Measurements from ENCODE around the gene FATE1. TPM values are rescaled to one million over a fixed set of nuclear protein-coding genes. Genes with fewer than 3 reads are reported as not detected.
"Not testable (repeated sequence)": the region's sequence is repeated elsewhere in the genome, so short reads cannot be mapped to it uniquely, and the experiment has no call there.

Gene FATE1, protein sequence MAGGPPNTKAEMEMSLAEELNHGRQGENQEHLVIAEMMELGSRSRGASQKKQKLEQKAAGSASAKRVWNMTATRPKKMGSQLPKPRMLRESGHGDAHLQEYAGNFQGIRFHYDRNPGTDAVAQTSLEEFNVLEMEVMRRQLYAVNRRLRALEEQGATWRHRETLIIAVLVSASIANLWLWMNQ
- not detected in 2 replicates for total RNA-seq

- no peaks in the 10 kb centered on the region for H3K36me3 Mint-ChIP-seq (ENCODE audit: low read depth)
- no peak within 1 kb of the TSS for H3K27ac Mint-ChIP-seq
- no peaks in the 10 kb centered on the region for H3K9me3 Mint-ChIP-seq
- no peaks in the 10 kb centered on the region for H3K4me1 Mint-ChIP-seq
- H3K4me3 Mint-ChIP-seq = no peak within 1 kb of the TSS
- DNase-seq = no peak
- H3K27me3 Mint-ChIP-seq = no peaks in the 10 kb centered on the region
- intact Hi-C loops (cut with micrococcal nuclease) = no loop called here
These were observed at the start of gene FATE1 for GRCh38 chrX:151715752-151716151. Gene FATE1 (plus strand): TSS chrX:151716035. CDS start chrX:151716120, 85 bp downstream.

DNA sequence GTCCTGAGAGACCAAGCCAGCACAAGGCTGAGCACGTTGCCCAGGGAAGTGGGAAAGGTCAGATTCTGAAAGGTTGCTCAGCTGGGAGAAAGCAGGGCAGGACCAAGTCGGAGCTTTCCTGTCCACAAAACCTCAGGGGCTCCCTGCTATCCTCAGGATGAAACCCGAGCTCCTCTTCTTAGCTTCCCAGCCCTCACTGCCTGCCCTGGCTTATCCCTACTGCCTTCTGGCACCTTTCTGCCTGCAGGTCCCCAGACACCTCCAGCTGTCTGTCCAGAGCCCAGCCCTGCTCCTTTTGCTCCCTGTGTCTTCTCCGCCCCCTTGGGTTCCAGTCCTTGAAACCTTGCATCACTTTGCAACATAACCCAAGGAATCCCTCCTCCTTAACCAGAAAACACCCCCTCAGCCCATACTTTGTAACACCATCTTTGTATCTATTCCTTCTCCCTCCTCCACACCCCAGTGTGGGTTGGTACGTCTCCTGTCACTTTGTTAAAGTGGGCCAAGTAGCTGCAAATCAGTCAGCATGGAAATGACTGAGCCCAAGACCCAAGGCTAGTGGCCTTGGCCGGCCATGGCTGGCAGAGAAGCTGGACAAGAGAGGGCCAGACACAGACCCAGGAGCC lies 40.6 kb upstream of the FATE1 start:
- Mint-ChIP-seq H3K9me3 (no peaks in the 10 kb centered on the region), H3K27ac (no peak overlapping the region), H3K4me1 (no peaks in the 10 kb centered on the region), H3K4me3 (no peak overlapping the region), H3K27me3 (no peaks in the 10 kb centered on the region), H3K36me3 (ENCODE audit: low read depth) (no peaks in the 10 kb centered on the region)
- intact Hi-C loops (cut with micrococcal nuclease) = no loop called here
- no peak for DNase-seq

GRCh38 chrX:151676196-151676595 lies 39.6 kb upstream of the FATE1 start:
- no peaks in the 10 kb centered on the region for H3K36me3 Mint-ChIP-seq (ENCODE audit: low read depth)
- DNase-seq = no peak
- H3K4me3 Mint-ChIP-seq = no peak overlapping the region
- no peaks in the 10 kb centered on the region for H3K27me3 Mint-ChIP-seq
- H3K27ac Mint-ChIP-seq = no peak overlapping the region
- H3K9me3 Mint-ChIP-seq = no peaks in the 10 kb centered on the region
- no peaks in the 10 kb centered on the region for H3K4me1 Mint-ChIP-seq
- intact Hi-C loops (cut with micrococcal nuclease) = no loop called here

DNA sequence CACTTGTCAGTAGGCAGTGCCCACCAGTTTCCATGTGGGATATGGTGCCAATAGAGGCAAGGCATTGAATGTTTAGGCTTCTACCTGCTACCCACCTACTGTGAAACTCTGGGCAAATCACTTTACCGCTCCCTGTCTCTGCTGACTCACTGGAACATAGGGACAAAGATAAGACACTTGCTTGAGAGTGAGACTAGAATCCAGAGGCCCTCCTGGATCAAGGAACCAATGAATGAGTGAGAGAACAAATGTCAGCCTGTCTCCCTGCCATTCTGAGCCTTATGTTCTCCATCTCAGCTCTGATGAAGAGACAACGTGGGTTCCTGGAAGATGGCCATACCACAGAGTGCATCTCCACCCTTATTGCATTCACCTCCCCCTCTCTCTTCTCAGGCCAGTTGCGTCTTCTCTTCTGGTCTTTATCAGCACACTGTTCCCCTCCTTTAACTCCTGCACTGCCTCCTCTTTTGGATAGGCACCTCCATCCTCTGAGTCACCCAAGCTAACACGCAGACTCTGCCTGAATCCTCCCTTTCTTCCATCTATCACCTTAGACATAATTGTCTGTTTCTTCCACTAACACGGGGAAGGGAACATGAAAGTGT lies 35.9 kb upstream of the FATE1 start:
- H3K9me3 Mint-ChIP-seq = no peaks in the 10 kb centered on the region
- H3K36me3 Mint-ChIP-seq (ENCODE audit: low read depth) = no peaks in the 10 kb centered on the region
- H3K4me1 Mint-ChIP-seq = peaks cover 6% of the 10 kb centered on the region
- intact Hi-C loops (cut with micrococcal nuclease) = loop anchor here (5.0 to 10.0 kb wide), 2 partner anchors 175 to 908 kb away; no protein-coding TSS in a partner anchor
- no peak overlapping the region for H3K4me3 Mint-ChIP-seq
- no peak overlapping the region for H3K27ac Mint-ChIP-seq
- peaks cover 10% of the 10 kb centered on the region for H3K27me3 Mint-ChIP-seq
- no peak for DNase-seq

- peak; percentile 83 for DNase-seq
- Mint-ChIP-seq H3K36me3 (ENCODE audit: low read depth) (no peaks in the 10 kb centered on the region), H3K27ac (no peak overlapping the region), H3K27me3 (peaks cover 10% of the 10 kb centered on the region), H3K9me3 (no peaks in the 10 kb centered on the region), H3K4me1 (peaks cover 6% of the 10 kb centered on the region), H3K4me3 (no peak overlapping the region)
- intact Hi-C loops (cut with micrococcal nuclease) = loop anchor here (1.0 to 10.0 kb wide), 3 partner anchors 176 to 909 kb away; no protein-coding TSS in a partner anchor
These were observed 35.0 kb upstream of the FATE1 start for GRCh38 chrX:151680805-151681204.

DNA sequence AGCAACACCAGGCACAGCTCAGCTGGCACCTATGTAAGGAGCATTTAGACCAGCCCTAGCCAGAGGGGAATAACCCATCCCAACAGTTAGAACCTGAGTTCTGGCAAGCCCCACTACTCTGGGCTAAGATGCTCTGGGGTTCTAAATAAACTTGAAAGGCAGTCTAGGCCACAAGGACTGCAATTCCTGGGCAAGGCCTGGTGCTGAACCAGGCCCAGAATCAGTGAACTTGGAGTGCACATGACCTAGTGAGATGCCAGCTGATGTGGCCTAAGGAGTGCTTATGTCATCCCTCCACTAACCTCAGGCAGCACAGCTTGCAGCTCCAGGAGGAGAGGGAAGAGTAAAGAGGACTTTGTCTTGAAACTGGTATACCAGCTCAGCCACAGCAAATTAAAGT lies 28.2 kb upstream of the FATE1 start:
- Mint-ChIP-seq H3K27ac (no peak overlapping the region), H3K9me3 (no peaks in the 10 kb centered on the region), H3K27me3 (peaks cover 10% of the 10 kb centered on the region), H3K36me3 (ENCODE audit: low read depth) (no peaks in the 10 kb centered on the region), H3K4me1 (peaks cover 6% of the 10 kb centered on the region), H3K4me3 (no peak overlapping the region)
- intact Hi-C loops (cut with micrococcal nuclease) = loop anchor here (10.0 kb wide), 1 partner anchor 183 kb away; no protein-coding TSS in a partner anchor
- no peak for DNase-seq

DNA sequence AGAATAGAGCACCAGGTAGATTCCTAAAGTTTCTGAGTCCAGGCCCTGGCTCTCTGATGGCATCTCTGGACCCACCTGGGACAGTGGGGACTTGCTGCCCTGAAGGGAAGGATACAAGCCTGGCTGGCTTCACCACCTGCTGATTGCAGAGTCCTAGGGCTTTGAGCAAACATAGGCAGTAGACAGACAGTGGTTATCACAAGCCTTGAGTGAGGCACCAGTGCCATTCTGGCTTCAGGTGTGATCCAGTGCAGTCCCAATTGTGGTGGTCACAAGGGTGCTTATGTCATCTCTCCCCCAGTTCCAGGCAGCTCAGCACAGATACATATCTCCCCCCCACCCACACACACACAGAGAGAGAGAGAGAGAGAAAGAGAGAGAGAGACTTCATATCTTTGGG lies 27.1 kb upstream of the FATE1 start:
- Mint-ChIP-seq H3K27me3 (peaks cover 9% of the 10 kb centered on the region), H3K27ac (no peak overlapping the region)
- no peak for DNase-seq

DNA sequence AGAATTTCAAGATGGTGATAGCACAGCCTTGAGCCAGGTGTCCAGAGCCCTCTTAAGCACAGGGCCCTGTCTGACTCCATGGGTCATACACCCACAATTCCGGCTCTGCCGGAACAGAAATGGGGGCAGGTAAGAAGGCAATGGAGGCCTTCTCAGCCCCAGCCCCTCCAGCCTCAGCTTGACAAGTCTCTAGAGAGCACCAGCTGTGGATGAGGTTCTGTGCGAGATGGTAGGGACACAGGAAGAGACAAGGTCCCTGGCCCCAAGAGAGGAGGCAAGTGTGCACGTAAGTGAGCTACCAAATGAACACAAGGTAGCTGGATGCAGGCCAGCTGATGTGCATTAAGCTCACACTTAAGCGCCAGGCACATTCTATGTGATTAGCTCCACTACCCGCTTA lies 23.0 kb upstream of the FATE1 start:
- no peaks in the 10 kb centered on the region for H3K36me3 Mint-ChIP-seq (ENCODE audit: low read depth)
- DNase-seq = no peak
- peaks cover 15% of the 10 kb centered on the region for H3K27me3 Mint-ChIP-seq
- no peaks in the 10 kb centered on the region for H3K9me3 Mint-ChIP-seq
- intact Hi-C loops (cut with micrococcal nuclease) = no loop called here
- H3K4me1 Mint-ChIP-seq = no peaks in the 10 kb centered on the region
- no peak overlapping the region for H3K27ac Mint-ChIP-seq
- H3K4me3 Mint-ChIP-seq = no peak overlapping the region

More for the DNA sequence above, 27.1 kb upstream of the FATE1 start:
- no peaks in the 10 kb centered on the region for H3K36me3 Mint-ChIP-seq (ENCODE audit: low read depth)
- no peaks in the 10 kb centered on the region for H3K4me1 Mint-ChIP-seq
- no peak overlapping the region for H3K4me3 Mint-ChIP-seq
- H3K9me3 Mint-ChIP-seq = no peaks in the 10 kb centered on the region
- intact Hi-C loops (cut with micrococcal nuclease) = loop anchor here (10.0 kb wide), 1 partner anchor 184 kb away; no protein-coding TSS in a partner anchor

DNA sequence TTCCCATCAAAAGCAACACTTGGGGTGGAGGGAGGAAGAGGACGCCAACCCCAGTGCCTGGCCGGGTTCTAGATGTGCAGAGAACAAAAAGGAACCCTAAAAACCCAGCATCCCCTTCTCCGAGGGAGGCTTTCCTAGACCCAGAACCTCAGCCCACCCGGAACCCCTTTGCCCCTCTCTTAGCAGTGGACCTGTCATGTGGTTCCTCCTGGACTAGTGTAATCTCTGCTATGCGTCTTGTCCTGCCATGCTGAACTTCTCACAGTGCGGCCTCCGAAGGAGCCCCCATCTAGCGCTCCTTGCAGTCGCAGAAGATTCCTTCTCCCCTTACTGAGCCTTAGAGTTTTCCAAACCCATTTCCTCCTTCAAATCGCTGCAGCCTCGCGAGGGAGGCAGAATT lies 21.7 kb upstream of the FATE1 start:
- Mint-ChIP-seq H3K4me3 (no peak overlapping the region), H3K36me3 (ENCODE audit: low read depth) (no peaks in the 10 kb centered on the region), H3K27ac (no peak overlapping the region), H3K9me3 (no peaks in the 10 kb centered on the region), H3K4me1 (no peaks in the 10 kb centered on the region), H3K27me3 (peaks cover 15% of the 10 kb centered on the region)
- no peak for DNase-seq
- intact Hi-C loops (cut with micrococcal nuclease) = no loop called here

- H3K4me1 Mint-ChIP-seq = no peaks in the 10 kb centered on the region
- no peaks in the 10 kb centered on the region for H3K36me3 Mint-ChIP-seq (ENCODE audit: low read depth)
- DNase-seq = no peak
- no peaks in the 10 kb centered on the region for H3K9me3 Mint-ChIP-seq
- H3K27ac Mint-ChIP-seq = no peak within 1 kb of the TSS
- intact Hi-C loops (cut with micrococcal nuclease) = no loop called here
- H3K4me3 Mint-ChIP-seq = no peak within 1 kb of the TSS
- H3K27me3 Mint-ChIP-seq = peaks cover 15% of the 10 kb centered on the region
These were observed 20.9 kb upstream of the FATE1 start, which contains the start of gene PRRG3 for GRCh38 chrX:151694661-151695582. Gene PRRG3 (plus strand): TSS chrX:151695458. CDS start chrX:151698815, 3,357 bp downstream.

GRCh38 chrX:151695583-151696340 lies 20.1 kb upstream of the FATE1 start:
- H3K9me3 Mint-ChIP-seq = no peaks in the 10 kb centered on the region
- no peak for DNase-seq
- no peak overlapping the region for H3K27ac Mint-ChIP-seq
- intact Hi-C loops (cut with micrococcal nuclease) = no loop called here
- peaks cover 15% of the 10 kb centered on the region for H3K27me3 Mint-ChIP-seq
- no peak overlapping the region for H3K4me3 Mint-ChIP-seq
- H3K4me1 Mint-ChIP-seq = no peaks in the 10 kb centered on the region
- H3K36me3 Mint-ChIP-seq (ENCODE audit: low read depth) = no peaks in the 10 kb centered on the region

GRCh38 chrX:151697082-151697481 lies 18.8 kb upstream of the FATE1 start:
- not testable (repeated sequence) for H3K27ac Mint-ChIP-seq

GRCh38 chrX:151697522-151697921 lies 18.3 kb upstream of the FATE1 start:
- Mint-ChIP-seq H3K36me3 (ENCODE audit: low read depth) (no peaks in the 10 kb centered on the region), H3K27me3 (peaks cover 15% of the 10 kb centered on the region), H3K4me1 (no peaks in the 10 kb centered on the region), H3K27ac (no peak overlapping the region), H3K4me3 (no peak overlapping the region), H3K9me3 (no peaks in the 10 kb centered on the region)
- no peak for DNase-seq
- intact Hi-C loops (cut with micrococcal nuclease) = no loop called here

More at GRCh38 chrX:151697082-151697481, 18.8 kb upstream of the FATE1 start:
- intact Hi-C loops (cut with micrococcal nuclease); DNase-seq; H3K36me3 Mint-ChIP-seq (ENCODE audit: low read depth); H3K9me3 Mint-ChIP-seq; H3K4me3 Mint-ChIP-seq; H3K4me1 Mint-ChIP-seq: not testable (repeated sequence)
- peaks cover 15% of the 10 kb centered on the region for H3K27me3 Mint-ChIP-seq

Data from activated CD4-positive, alpha-beta T cell treated with anti-CD3 and anti-CD28 coated beads, Interleukin-2, amount 10 ng/mL, durations not matched to agents 24 days and 14 days (primary cell).